GM20000 (cell line): ENCODE data around the gene STIM2.
A peak's percentile ranks its signal among the peaks of the same experiment; 100 is the strongest.

Source experiments
- DNase-seq: peaks from one replicate; pipeline ENCODE4 v3.0.0; 2012; ENCODE audit warnings: low spot score
- CTCF ChIP-seq: IDR thresholded peaks from 2 replicates; pipeline ENCODE4 v1.5.1; 2012; ENCODE audit warnings: mild to moderate bottlenecking, control low read depth; ENCODE audit errors: extremely low read depth, missing control alignments

The STIM2 gene

DNA sequence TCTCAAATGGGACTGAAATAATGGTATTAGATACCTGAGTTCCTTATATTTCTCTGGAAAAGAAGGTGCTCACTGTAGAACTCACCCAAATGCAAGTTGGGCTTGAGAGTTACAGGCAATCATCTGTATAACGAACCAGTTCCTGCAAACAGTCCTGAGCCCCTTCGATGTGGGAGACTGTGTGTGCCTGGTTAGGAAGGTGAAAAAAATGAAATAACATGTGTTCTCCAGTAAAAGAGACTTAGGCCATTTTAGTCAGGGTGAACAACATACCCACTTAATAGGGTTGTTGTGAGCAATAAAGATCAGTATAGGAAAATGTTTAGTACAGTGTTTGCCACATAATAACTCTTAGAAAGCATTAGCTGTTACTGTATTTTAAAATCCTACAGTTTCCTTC, 23.4 kb downstream of the STIM2 start:
- no peak for DNase-seq

GRCh38 chr4:26884486-26884988, 23.9 kb downstream of the STIM2 start:
- DNase-seq, result peak; percentile 32
- no peak for TF ChIP-seq CTCF

More for the DNA sequence above, 23.4 kb downstream of the STIM2 start:
- no peak for TF ChIP-seq CTCF

DNA sequence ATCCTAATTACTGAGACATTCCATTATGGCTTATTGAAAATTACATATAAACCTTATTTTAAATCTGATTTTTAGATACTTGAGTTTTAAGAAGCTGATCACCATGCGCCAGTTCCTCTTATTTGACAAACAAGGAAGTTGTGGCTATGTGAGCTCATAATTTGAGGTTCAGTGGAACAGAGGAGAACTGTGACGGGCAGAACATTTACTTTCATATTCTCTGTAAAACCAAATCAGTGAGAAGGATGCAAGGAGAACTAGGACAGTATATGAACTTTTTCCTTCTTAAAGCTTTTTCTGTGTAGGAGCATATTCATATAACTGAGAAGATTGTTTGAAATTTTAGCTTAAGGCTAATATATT, 25.3 kb downstream of the STIM2 start:
- peak; percentile 44 for DNase-seq
- TF ChIP-seq CTCF, result no peak

DNA sequence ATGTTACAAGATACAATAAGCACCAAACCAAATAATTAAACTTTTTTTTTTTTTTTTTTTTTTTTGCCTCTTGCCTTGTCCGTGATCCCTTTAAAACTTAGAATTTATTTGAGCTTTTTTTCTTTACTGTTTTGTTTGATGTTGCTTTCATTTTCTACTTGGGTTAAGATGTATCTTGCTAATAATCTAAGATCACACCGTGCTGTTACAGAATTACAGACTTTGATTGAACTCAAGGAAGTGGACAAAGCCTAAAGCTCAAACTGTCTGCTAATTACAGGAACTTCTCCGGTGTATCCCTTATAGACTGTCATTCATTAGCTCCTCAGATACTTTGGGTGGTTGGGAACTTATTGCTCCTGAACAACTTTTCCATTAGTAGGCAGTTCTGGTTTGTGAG, 26.5 kb downstream of the STIM2 start:
- DNase-seq, result no peak
- TF ChIP-seq CTCF, result no peak

- TF ChIP-seq CTCF, result no peak
- DNase-seq, result no peak
These were observed 27.2 kb downstream of the STIM2 start for GRCh38 chr4:26887809-26888208.

DNA sequence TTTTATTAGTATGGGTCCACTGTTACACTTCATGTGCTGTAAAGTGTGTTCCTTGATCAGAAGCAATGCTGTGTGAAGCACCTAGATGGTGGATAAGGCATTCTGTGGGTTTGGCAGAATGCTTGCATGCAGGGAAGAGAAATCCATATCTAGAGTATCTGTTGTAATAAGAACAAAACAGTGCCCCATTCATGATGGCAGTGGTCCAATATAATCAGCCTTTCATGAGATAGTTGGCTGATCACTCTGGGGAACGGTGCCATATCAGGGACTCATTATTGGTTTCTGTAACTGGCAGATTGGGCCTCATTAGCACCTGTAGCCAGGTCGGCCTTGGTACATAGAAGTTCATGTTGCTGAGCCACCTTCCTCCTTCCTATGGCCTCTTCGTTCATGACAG, 28.7 kb downstream of the STIM2 start:
- DNase-seq, result no peak
- no peak for TF ChIP-seq CTCF

DNA sequence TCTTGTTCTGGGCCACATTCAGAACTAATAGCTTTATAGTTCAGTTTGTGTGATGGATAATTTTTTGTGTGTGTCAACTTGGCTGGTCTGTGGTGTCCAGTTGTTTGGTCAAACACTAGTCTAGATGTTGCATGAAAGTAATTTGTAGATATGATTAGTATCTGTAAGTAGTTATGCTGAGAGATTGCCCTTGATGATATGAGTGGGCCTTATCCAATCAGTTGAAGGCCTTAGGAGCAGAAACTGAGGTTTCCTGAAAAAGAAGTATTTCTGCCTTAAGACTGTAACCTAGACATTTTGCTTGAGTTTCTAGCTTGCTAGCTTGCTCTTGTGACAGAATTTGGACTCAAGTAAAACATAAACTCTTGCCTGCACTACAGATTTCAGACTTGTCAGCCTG, 30.4 kb downstream of the STIM2 start:
- DNase-seq, result no peak
- no peak for TF ChIP-seq CTCF

DNA sequence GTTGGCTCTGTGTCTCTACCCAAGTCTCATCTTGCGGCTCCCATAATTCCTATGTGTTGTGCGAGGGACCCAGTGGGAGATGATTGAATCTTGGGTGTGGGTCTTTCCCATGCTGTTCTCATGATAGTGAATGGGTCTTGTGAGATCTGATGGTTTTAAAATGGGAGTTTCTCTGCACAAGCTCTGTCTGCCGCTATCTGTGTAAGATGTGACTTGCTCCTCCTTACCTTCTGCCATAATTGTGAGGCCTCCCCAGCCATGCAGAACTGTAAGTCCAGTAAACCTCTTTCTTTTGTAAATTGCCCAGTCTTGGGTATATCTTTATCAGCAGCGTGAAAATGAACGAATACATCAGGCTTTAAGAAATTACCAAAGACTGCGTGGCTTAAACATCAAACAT, 31.2 kb downstream of the STIM2 start:
- TF ChIP-seq CTCF, result no peak

More for the DNA sequence above, 31.2 kb downstream of the STIM2 start:
- DNase-seq, result no peak
